Measurements from ENCODE around the gene SPNS2. TPM values are rescaled to one million over a fixed set of nuclear protein-coding genes. Genes with fewer than 3 reads are reported as not detected.

Gene SPNS2
- total RNA-seq, 4 donors from 2014 or later: 10.4 to 17.4 (median 16.4) TPM

DNA sequence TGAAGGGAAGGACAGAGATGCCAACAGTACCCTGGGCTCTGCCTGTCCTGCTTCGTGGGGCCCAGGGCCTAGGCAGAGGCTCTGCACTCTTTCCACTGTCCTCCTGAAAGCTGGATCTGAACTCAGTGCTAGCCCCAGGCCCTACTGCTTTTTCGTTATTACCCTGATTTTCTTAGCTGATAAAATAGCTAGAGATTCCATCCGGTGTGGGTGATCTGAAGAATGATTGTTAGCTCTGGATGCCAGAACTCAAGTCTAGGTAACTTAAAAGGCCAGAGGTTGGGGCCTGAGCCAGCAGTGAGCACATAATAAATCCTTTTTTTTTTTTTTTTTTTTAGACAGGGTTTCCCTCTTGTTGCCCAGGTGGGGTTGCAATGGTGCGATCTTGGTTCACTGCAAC is 58.3 kb downstream of the SPNS2 start:
- no peak for TF ChIP-seq POLR2A (IDR thresholded peaks at IDR 0.05)
- TF ChIP-seq CTCF (IDR thresholded peaks at IDR 0.05): no peak
- no peak for TF ChIP-seq POLR2AphosphoS5 (IDR thresholded peaks at IDR 0.05)
- TF ChIP-seq EP300 (IDR thresholded peaks at IDR 0.05): no peak
- H3K9me3 ChIP-seq: no peaks in the 10 kb centered on the region
- no peaks in the 10 kb centered on the region for H3K27me3 ChIP-seq
- no peak for ATAC-seq
- H3K4me3 ChIP-seq: no peak overlapping the region
- peaks cover 0 to 29% (median 17%) of the 10 kb centered on the region in 3 donors for H3K4me1 ChIP-seq
- H3K36me3 ChIP-seq: peaks cover 0 to 21% of the 10 kb centered on the region in 2 donors
- no peak overlapping the region for H3K27ac ChIP-seq
- WGBS, 2 donors (ENCODE audit: low coverage in 1 of 2): 89 to 100% methylated on average over 2 of the region's 4 CpGs

GRCh38 chr17:4557626-4558346 is 59.1 kb downstream of the SPNS2 start:
- H3K27ac ChIP-seq: no peak overlapping the region
- H3K9me3 ChIP-seq: no peaks in the 10 kb centered on the region
- peaks cover 0 to 13% of the 10 kb centered on the region in 2 donors for H3K36me3 ChIP-seq
- no peaks in the 10 kb centered on the region for H3K27me3 ChIP-seq
- 93% methylated on average over 3 of the region's 6 CpGs; no CpG with 5 or more reads in 1 of the 2 donors for WGBS, 2 donors (ENCODE audit: low coverage in 1 of 2)
- H3K4me1 ChIP-seq: peaks cover 0 to 35% (median 17%) of the 10 kb centered on the region in 3 donors
- TF ChIP-seq POLR2A (IDR thresholded peaks at IDR 0.05) (no peak), CTCF (IDR thresholded peaks at IDR 0.05) (no peak), EP300 (IDR thresholded peaks at IDR 0.05) (no peak), POLR2AphosphoS5 (IDR thresholded peaks at IDR 0.05) (no peak)
- ATAC-seq: no peak
- H3K4me3 ChIP-seq: no peak overlapping the region

- peaks cover 0 to 7% of the 10 kb centered on the region in 2 donors for H3K36me3 ChIP-seq
- ATAC-seq: no peak
- H3K27me3 ChIP-seq: no peaks in the 10 kb centered on the region
- no peak for TF ChIP-seq POLR2AphosphoS5 (IDR thresholded peaks at IDR 0.05)
- TF ChIP-seq EP300 (IDR thresholded peaks at IDR 0.05): no peak
- no peak for TF ChIP-seq CTCF (IDR thresholded peaks at IDR 0.05)
- TF ChIP-seq POLR2A (IDR thresholded peaks at IDR 0.05): no peak
- H3K27ac ChIP-seq: no peak overlapping the region
- WGBS, 2 donors (ENCODE audit: low coverage in 1 of 2): no CpG with 5 or more reads among the region's 24 CpGs
- peaks cover 0 to 31% (median 17%) of the 10 kb centered on the region in 3 donors for H3K4me1 ChIP-seq
- no peak overlapping the region for H3K4me3 ChIP-seq
- no peaks in the 10 kb centered on the region for H3K9me3 ChIP-seq
Observed at GRCh38 chr17:4558347-4558971, 59.8 kb downstream of the SPNS2 start.

- Histone ChIP-seq H3K4me3 (no peak overlapping the region), H3K27ac (no peak overlapping the region), H3K9me3 (no peaks in the 10 kb centered on the region), H3K36me3 (no peaks in the 10 kb centered on the region), H3K27me3 (no peaks in the 10 kb centered on the region), H3K4me1 (peaks cover 0 to 23% (median 11%) of the 10 kb centered on the region in 3 donors)
- TF ChIP-seq EP300 (IDR thresholded peaks at IDR 0.05): no peak
- TF ChIP-seq CTCF (IDR thresholded peaks at IDR 0.05): no peak
- TF ChIP-seq POLR2AphosphoS5 (IDR thresholded peaks at IDR 0.05): no peak
- no peak for ATAC-seq
- WGBS, 2 donors (ENCODE audit: low coverage in 1 of 2): no CpG with 5 or more reads among the region's 17 CpGs
Observed at GRCh38 chr17:4559139-4559791, 60.6 kb downstream of the SPNS2 start.
